Suppressor macrophage (primary cell): Measurements from ENCODE around the gene TSSK6.

Source experiments
- DNase-seq, 4 experiments: peaks; one replicate each; pipeline ENCODE4 v3.0.0-alpha.2; 2020 to 2022

The TSSK6 gene

GRCh38 chr19:19504754-19505668 lies 10.3 kb downstream of the TSSK6 start:
- DNase-seq = no peak

- DNase-seq = no peak
These were observed 12.3 kb downstream of the TSSK6 start for GRCh38 chr19:19502808-19503602.

GRCh38 chr19:19502281-19502680 lies 13.1 kb downstream of the TSSK6 start:
- no peak for DNase-seq

- no peak for DNase-seq
These were observed 13.6 kb downstream of the TSSK6 start for GRCh38 chr19:19501798-19502197.

GRCh38 chr19:19500975-19501644 lies 14.2 kb downstream of the TSSK6 start:
- DNase-seq = no peak

- no peak for DNase-seq
These were observed 15.9 kb downstream of the TSSK6 start for GRCh38 chr19:19499272-19499995.

- no peak for DNase-seq
These were observed 16.9 kb downstream of the TSSK6 start for GRCh38 chr19:19498255-19498991.

GRCh38 chr19:19495614-19496603 lies 19.4 kb downstream of the TSSK6 start:
- no peak for DNase-seq

GRCh38 chr19:19493841-19494546 lies 21.4 kb downstream of the TSSK6 start:
- peak; percentile 17 to 44 (median 30) for DNase-seq

- DNase-seq = no peak
These were observed 23.2 kb downstream of the TSSK6 start for GRCh38 chr19:19492026-19492610.

GRCh38 chr19:19491321-19492025 lies 23.9 kb downstream of the TSSK6 start:
- DNase-seq = no peak

GRCh38 chr19:19490214-19490968 lies 25.0 kb downstream of the TSSK6 start:
- peak; percentile 82 to 89 (median 83) for DNase-seq

GRCh38 chr19:19489804-19490204 lies 25.5 kb downstream of the TSSK6 start:
- DNase-seq = no peak

GRCh38 chr19:19488875-19489690 lies 26.3 kb downstream of the TSSK6 start:
- DNase-seq = peak; percentile 74 to 85 (median 82)

GRCh38 chr19:19487950-19488874 lies 27.1 kb downstream of the TSSK6 start:
- DNase-seq = peak in 3 of 4 experiments; percentile 15 to 40 (median 25)
